ENCODE results near the gene PTPRN2. TPM values are rescaled to one million over a fixed set of nuclear protein-coding genes. Genes with fewer than 3 reads are reported as not detected.

PTPRN2 gene
- total and polyA plus RNA-seq, 2 donors from 2014 or later = 4.8 to 6.2 TPM

DNA sequence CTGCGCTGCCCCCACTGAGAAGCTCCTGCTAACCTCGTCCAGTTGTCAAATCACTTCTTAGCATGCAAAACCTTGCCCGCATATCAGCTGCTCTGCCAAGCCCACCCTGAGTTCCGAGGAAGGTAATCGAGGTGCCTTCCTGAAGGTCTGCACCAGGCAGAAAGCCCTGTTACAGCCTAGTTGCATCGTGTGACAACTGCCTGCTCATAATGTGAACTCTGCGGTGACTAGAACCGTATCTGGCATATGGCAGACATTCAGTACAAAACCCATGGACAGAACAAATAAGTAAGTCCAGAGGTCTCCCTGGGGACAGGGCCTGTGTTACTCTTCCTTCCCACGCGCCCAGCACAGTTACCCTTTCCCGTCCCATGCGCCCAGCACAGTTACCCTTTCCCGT is 856.5 kb downstream of the PTPRN2 start:
- no peak overlapping the region for H3K9ac ChIP-seq (ENCODE audit: low read length in 3 of 3)
- no peak overlapping the region for H3K4me3 ChIP-seq (ENCODE audit: low read length in 3 of 3)
- no peaks in the 10 kb centered on the region for H3K36me3 ChIP-seq (ENCODE audit: control insufficient read depth in 2 of 3, insufficient read depth in 3 of 3, low read length in 3 of 3)
- no peaks in the 10 kb centered on the region for H3K27me3 ChIP-seq (ENCODE audit: control insufficient read depth, insufficient read depth, low read length)
- no peaks in the 10 kb centered on the region for H3K9me3 ChIP-seq (ENCODE audit: control insufficient read depth in 2 of 3, insufficient read depth in 1 of 3, low read length in 3 of 3)
- FAIRE-seq = no peak
- H3K27ac ChIP-seq (ENCODE audit: low read depth in 2 of 2, low read length in 2 of 2) = no peak overlapping the region
- intact Hi-C loops (cut with DNase I) = no loop called here
- DNase-seq = no peak
- no peaks in the 10 kb centered on the region for H3K4me1 ChIP-seq (ENCODE audit: control insufficient read depth in 2 of 3, insufficient read depth in 2 of 3, low read depth in 1 of 3, low read length in 3 of 3)
- TF ChIP-seq CTCF (IDR thresholded peaks at IDR 0.05; ENCODE audit: borderline replicate concordance, extremely low read depth, insufficient read depth) = no peak

DNA sequence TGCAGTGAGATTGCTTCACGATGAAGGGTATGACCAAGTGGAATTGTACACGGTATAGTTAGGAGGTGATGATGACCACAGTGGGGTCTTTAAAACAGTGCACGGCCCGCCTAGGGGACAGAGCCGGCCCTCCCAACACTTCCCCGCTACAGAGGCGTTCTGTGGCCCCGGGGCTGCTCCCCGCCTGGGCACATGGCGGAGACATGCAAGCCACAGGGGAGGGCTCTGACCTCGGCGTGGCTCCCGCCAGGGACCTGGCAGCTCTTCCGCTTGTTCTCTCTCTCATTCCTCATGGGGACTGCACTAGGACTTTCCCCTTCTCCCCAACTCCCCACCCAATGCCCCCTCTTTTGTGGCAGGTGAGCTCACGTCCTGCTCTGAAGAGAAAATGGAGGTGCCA is 857.0 kb downstream of the PTPRN2 start:
- no peak overlapping the region for H3K27ac ChIP-seq (ENCODE audit: low read depth in 2 of 2, low read length in 2 of 2)
- FAIRE-seq (no peak), DNase-seq (no peak)
- no peak overlapping the region for H3K4me3 ChIP-seq (ENCODE audit: low read length in 3 of 3)
- H3K27me3 ChIP-seq (ENCODE audit: control insufficient read depth, insufficient read depth, low read length) = no peaks in the 10 kb centered on the region
- intact Hi-C loops (cut with DNase I) = no loop called here
- no peaks in the 10 kb centered on the region for H3K9me3 ChIP-seq (ENCODE audit: control insufficient read depth in 2 of 3, insufficient read depth in 1 of 3, low read length in 3 of 3)
- H3K36me3 ChIP-seq (ENCODE audit: control insufficient read depth in 2 of 3, insufficient read depth in 3 of 3, low read length in 3 of 3) = no peaks in the 10 kb centered on the region
- no peak for TF ChIP-seq CTCF (IDR thresholded peaks at IDR 0.05; ENCODE audit: borderline replicate concordance, extremely low read depth, insufficient read depth)
- no peak overlapping the region for H3K9ac ChIP-seq (ENCODE audit: low read length in 3 of 3)
- no peaks in the 10 kb centered on the region for H3K4me1 ChIP-seq (ENCODE audit: control insufficient read depth in 2 of 3, insufficient read depth in 2 of 3, low read depth in 1 of 3, low read length in 3 of 3)

- Histone ChIP-seq H3K36me3 (ENCODE audit: control insufficient read depth in 2 of 3, insufficient read depth in 3 of 3, low read length in 3 of 3) (no peaks in the 10 kb centered on the region), H3K27ac (ENCODE audit: low read depth in 2 of 2, low read length in 2 of 2) (no peak overlapping the region), H3K4me1 (ENCODE audit: control insufficient read depth in 2 of 3, insufficient read depth in 2 of 3, low read depth in 1 of 3, low read length in 3 of 3) (no peaks in the 10 kb centered on the region), H3K27me3 (ENCODE audit: control insufficient read depth, insufficient read depth, low read length) (peaks cover under 1% of the 10 kb centered on the region), H3K9ac (ENCODE audit: low read length in 3 of 3) (no peak overlapping the region), H3K9me3 (ENCODE audit: control insufficient read depth in 2 of 3, insufficient read depth in 1 of 3, low read length in 3 of 3) (no peaks in the 10 kb centered on the region), H3K4me3 (ENCODE audit: low read length in 3 of 3) (no peak overlapping the region)
- no peak for TF ChIP-seq CTCF (IDR thresholded peaks at IDR 0.05; ENCODE audit: borderline replicate concordance, extremely low read depth, insufficient read depth)
- DNase-seq (no peak), FAIRE-seq (no peak)
- intact Hi-C loops (cut with DNase I) = no loop called here
Measured at GRCh38 chr7:157729566-157729965, 858.1 kb downstream of the PTPRN2 start.

GRCh38 chr7:157727964-157728615 is 859.5 kb downstream of the PTPRN2 start:
- TF ChIP-seq CTCF (IDR thresholded peaks at IDR 0.05; ENCODE audit: borderline replicate concordance, extremely low read depth, insufficient read depth) = no peak
- H3K4me1 ChIP-seq (ENCODE audit: control insufficient read depth in 2 of 3, insufficient read depth in 2 of 3, low read depth in 1 of 3, low read length in 3 of 3) = no peaks in the 10 kb centered on the region
- H3K27ac ChIP-seq (ENCODE audit: low read depth in 2 of 2, low read length in 2 of 2) = no peak overlapping the region
- FAIRE-seq = no peak
- DNase-seq = no peak
- peaks cover 3% of the 10 kb centered on the region for H3K27me3 ChIP-seq (ENCODE audit: control insufficient read depth, insufficient read depth, low read length)
- no peak overlapping the region for H3K4me3 ChIP-seq (ENCODE audit: low read length in 3 of 3)
- H3K36me3 ChIP-seq (ENCODE audit: control insufficient read depth in 2 of 3, insufficient read depth in 3 of 3, low read length in 3 of 3) = no peaks in the 10 kb centered on the region
- no peaks in the 10 kb centered on the region for H3K9me3 ChIP-seq (ENCODE audit: control insufficient read depth in 2 of 3, insufficient read depth in 1 of 3, low read length in 3 of 3)
- intact Hi-C loops (cut with DNase I) = no loop called here
- H3K9ac ChIP-seq (ENCODE audit: low read length in 3 of 3) = no peak overlapping the region

Measured in kidney (tissue), 14 donors.